HCT116 (cell line): Measurements from ENCODE around the gene USP46. TPM values are rescaled to one million over a fixed set of nuclear protein-coding genes. Genes with fewer than 3 reads are reported as not detected.

Source experiments
- ATAC-seq: fragments of 200-7000 bp; cut with Tn5 transposase; 2 replicates; pipeline ENCODE4 v1.9.1; 2020; ENCODE audit warnings: mild to moderate bottlenecking, moderate library complexity
- BruUV-seq: library from RNA; stranded (reverse); fragments of 400-500 nt; replicated peaks from 2 replicates; lab custom pipeline; 2021; lab: Mats Ljungman, UMichigan
- CTCF ChIA-PET: fragments of 300-600 bp; sonication (Branson Sonifier 250); formaldehyde crosslinking; loops from one replicate; lab custom pipeline; 2021; ENCODE audit warnings: antibody characterized with exemption; lab: Charles Lee
- POLR2A ChIA-PET: fragments of 300-600, 350-600 bp; sonication (Branson Sonifier 250); formaldehyde crosslinking; loops from one replicate; lab custom pipeline; 2021; ENCODE audit warnings: antibody characterized with exemption; lab: Charles Lee
- RAD21 ChIA-PET, 2 experiments: fragments of 300-600 bp; sonication (Branson Sonifier 250); formaldehyde crosslinking; loops; one replicate each; lab custom pipeline; 2023; ENCODE audit warnings: low total read pairs in 2 of 2; ENCODE audit not compliant: uncharacterized antibody in 2 of 2, unreplicated experiment in 2 of 2, low non-redundant PET in 1 of 2; lab: Charles Lee
- DNase-seq: peaks from one replicate; pipeline ENCODE4 v3.0.0-alpha.2; 2010; ENCODE audit warnings: low read depth, low spot score
- H2AFZ ChIP-seq: fragments of 200-600 bp; shearing (Covaris generic), sonication (generic); 2 replicates; pipeline ENCODE4 v1.6.1; 2017; ENCODE audit warnings: low read depth, mixed run types, mixed read lengths, antibody characterized with exemption, low read length; ENCODE audit not compliant: poor library complexity, severe bottlenecking
- H3K27ac ChIP-seq: 2 replicates; pipeline ENCODE4 v1.5.1; 2012; ENCODE audit warnings: low read depth, low read length
- H3K27me3 ChIP-seq: fragments of 200-600 bp; sonication (generic); 2 replicates; pipeline ENCODE4 v1.6.1; 2016; ENCODE audit warnings: mixed run types, low read length, mixed read lengths; ENCODE audit not compliant: insufficient read depth
- H3K36me3 ChIP-seq, 2 experiments: fragments of 200-500 bp in 1 of 2; fragments of 200-600 bp in 1 of 2; sonication (Bioruptor generic) in 1 of 2; sonication (generic) in 1 of 2; 2 replicates each; pipeline versions ENCODE4 v1.5.1 to v1.6.1; 2014 to 2016; ENCODE audit warnings: low read length in 2 of 2, inconsistent platforms in 1 of 2, mixed read lengths in 1 of 2, mixed run types in 1 of 2; ENCODE audit not compliant: insufficient read depth in 2 of 2, control insufficient read depth in 1 of 2
- H3K4me1 ChIP-seq, 2 experiments: fragments of 200-600 bp in 1 of 2; sonication (generic) in 1 of 2; 2 replicates each; pipeline versions ENCODE4 v1.5.1 to v1.6.1; 2012 to 2017; ENCODE audit warnings: low read length in 2 of 2, inconsistent platforms in 1 of 2, mild to moderate bottlenecking in 1 of 2, mixed read lengths in 1 of 2, mixed run types in 1 of 2, moderate library complexity in 1 of 2; ENCODE audit not compliant: insufficient read depth in 2 of 2, control insufficient read depth in 1 of 2
- H3K4me2 ChIP-seq: fragments of 200-600 bp; sonication (generic); 2 replicates; pipeline ENCODE4 v1.6.1; 2017; ENCODE audit warnings: mixed run types, low read length, mixed read lengths
- H3K4me3 ChIP-seq, 2 experiments: fragments of 200-600 bp in 1 of 2; sonication (generic) in 1 of 2; replicated peaks in 1 of 2; 2 replicates each; pipeline ENCODE4 v1.5.1; 2011 to 2016; ENCODE audit warnings: low read length in 2 of 2, control low read depth in 1 of 2, low read depth in 1 of 2, mild to moderate bottlenecking in 1 of 2, mixed read lengths in 1 of 2, mixed run types in 1 of 2
- H3K79me2 ChIP-seq: fragments of 200-600 bp; sonication (generic); 2 replicates; pipeline ENCODE4 v1.6.1; 2017; ENCODE audit warnings: mild to moderate bottlenecking, mixed run types, low read length, moderate library complexity, mixed read lengths; ENCODE audit not compliant: insufficient read depth
- H3K9ac ChIP-seq: fragments of 200-600 bp; sonication (generic); 2 replicates; pipeline ENCODE4 v1.6.1; 2016; ENCODE audit warnings: low read length, mixed read lengths
- H3K9me2 ChIP-seq: fragments of 200-600 bp; sonication (generic), shearing (Covaris generic); 2 replicates; pipeline ENCODE4 v1.6.1; 2017; ENCODE audit warnings: mixed run types, mild to moderate bottlenecking, moderate library complexity; ENCODE audit not compliant: insufficient read depth
- H3K9me3 ChIP-seq, 2 experiments: fragments of 200-500 bp in 1 of 2; fragments of 200-600 bp in 1 of 2; sonication (Bioruptor generic) in 1 of 2; sonication (generic) in 1 of 2; 2 replicates each; pipeline ENCODE4 v1.6.1; 2014 to 2017; ENCODE audit warnings: low read length in 2 of 2, mixed read lengths in 2 of 2, inconsistent platforms in 1 of 2, low read depth in 1 of 2, mild to moderate bottlenecking in 1 of 2, mixed run types in 1 of 2, moderate library complexity in 1 of 2; ENCODE audit not compliant: control insufficient read depth in 1 of 2, insufficient read depth in 1 of 2
- H4K20me1 ChIP-seq: fragments of 200-600 bp; sonication (generic), shearing (Covaris generic); 2 replicates; pipeline ENCODE4 v1.6.1; 2017; ENCODE audit warnings: mixed run types, mild to moderate bottlenecking, moderate library complexity; ENCODE audit not compliant: insufficient read depth
- CBX3 ChIP-seq: IDR thresholded peaks from 2 replicates; pipeline ENCODE4 v1.6.1; 2012; ENCODE audit warnings: low read depth
- CEBPB ChIP-seq: IDR thresholded peaks from 2 replicates; pipeline ENCODE4 v1.6.1; 2012; ENCODE audit warnings: low read depth
- CTCF ChIP-seq, 3 experiments: fragments of 200-600 bp in 1 of 3; sonication (generic) in 1 of 3; IDR thresholded peaks in 2 of 3; conservative IDR thresholded peaks in 1 of 3; 2 replicates each; pipeline ENCODE4 v1.5.1; 2012 to 2017; ENCODE audit warnings: low read depth in 2 of 3, low read length in 2 of 3, antibody characterized with exemption in 1 of 3, borderline replicate concordance in 1 of 3, control low read depth in 1 of 3, mild to moderate bottlenecking in 1 of 3, mixed read lengths in 1 of 3, mixed run types in 1 of 3, moderate library complexity in 1 of 3; ENCODE audit not compliant: insufficient read depth in 1 of 3
- EGR1 ChIP-seq: IDR thresholded peaks from 2 replicates; pipeline ENCODE4 v1.6.1; 2012; ENCODE audit warnings: low read depth
- EZH2 ChIP-seq: fragments of 200-600 bp; sonication (generic); IDR thresholded peaks from 2 replicates; pipeline ENCODE4 v1.6.1; 2017; ENCODE audit warnings: antibody characterized with exemption, mixed run types
- EZH2phosphoT487 ChIP-seq: fragments of 200-600 bp; IDR thresholded peaks from 2 replicates; pipeline ENCODE4 v1.6.1; 2018; ENCODE audit warnings: antibody characterized with exemption, borderline replicate concordance
- MAX ChIP-seq: IDR thresholded peaks from 2 replicates; pipeline ENCODE4 v1.6.1; 2012
- REST ChIP-seq: IDR thresholded peaks from 2 replicates; pipeline ENCODE4 v1.6.1; 2012; ENCODE audit warnings: low read depth
- SIN3A ChIP-seq: IDR thresholded peaks from 2 replicates; pipeline ENCODE4 v1.6.1; 2012; ENCODE audit warnings: low read depth
- SP1 ChIP-seq: IDR thresholded peaks from 2 replicates; pipeline ENCODE4 v1.6.1; 2012; ENCODE audit warnings: low read depth
- SRF ChIP-seq: IDR thresholded peaks from 2 replicates; pipeline ENCODE4 v1.6.1; 2012; ENCODE audit warnings: low read depth
- YY1 ChIP-seq: IDR thresholded peaks from 2 replicates; pipeline ENCODE4 v1.6.1; 2011; ENCODE audit warnings: low read length, low read depth, moderate library complexity, mild to moderate bottlenecking; ENCODE audit not compliant: insufficient replicate concordance; ENCODE audit errors: extremely low read depth
- ZBTB33 ChIP-seq: IDR thresholded peaks from 2 replicates; pipeline ENCODE4 v1.6.1; 2011; ENCODE audit warnings: mild to moderate bottlenecking, low read length, moderate library complexity; ENCODE audit not compliant: insufficient replicate concordance; ENCODE audit errors: extremely low read depth
- ZFX ChIP-seq: fragments of 450-650 bp; IDR thresholded peaks from 2 replicates; pipeline ENCODE4 v1.6.1; 2017
- intact Hi-C: fragments of 100-400 bp; cut with micrococcal nuclease; formaldehyde crosslinking; loops from 2 replicates; pipeline ENCODE4 v1.10.0; 2022
- total RNA-seq: library from RNA; stranded (reverse); gene quantifications from one replicate; pipeline ENCODE4 v1.2.1, GENCODE V29; 2021; ENCODE audit not compliant: unreplicated experiment

USP46 gene
- total RNA-seq, 1 experiment from 2014 or later: 36.6 TPM

- RAD21 ChIA-PET: no interaction called here
- H3K27ac ChIP-seq: no peak overlapping the region
- H4K20me1 ChIP-seq: no peaks in the 10 kb centered on the region
- H3K9me3 ChIP-seq: no peaks in the 10 kb centered on the region
- DNase-seq: no peak
- no peaks in the 10 kb centered on the region; a peak in 1 of 4 replicates for H3K4me1 ChIP-seq
- POLR2A ChIA-PET: no interaction called here
- ATAC-seq: no peak
- TF ChIP-seq CTCF (IDR thresholded peaks at IDR 0.05 in 2 of 3, conservative IDR thresholded peaks at IDR 0.05 in 1 of 3; ENCODE audit: borderline replicate concordance in 1 of 3, insufficient read depth in 1 of 3, low read depth in 2 of 3, low read length in 2 of 3) (no peak), CBX3 (no peak), EZH2 (no peak), EGR1 (no peak), EZH2phosphoT487 (no peak), YY1 (no peak), MAX (no peak), ZFX (no peak), ZBTB33 (no peak), CEBPB (no peak), REST (no peak), SIN3A (no peak), SRF (no peak), SP1 (no peak)
- TF ChIP-seq, all 23 proteins: peak for 0
- H3K9me2 ChIP-seq: no peaks in the 10 kb centered on the region
- no peaks in the 10 kb centered on the region for H3K36me3 ChIP-seq
- CTCF ChIA-PET: no interaction called here
- H2AFZ ChIP-seq: no peak overlapping the region
- no TSS peak for BruUV-seq
- H3K27me3 ChIP-seq: no peaks in the 10 kb centered on the region
- H3K9ac ChIP-seq: no peak overlapping the region
- no peak overlapping the region for H3K4me3 ChIP-seq
- H3K4me2 ChIP-seq: no peak overlapping the region
- no peaks in the 10 kb centered on the region for H3K79me2 ChIP-seq
- intact Hi-C loops: no loop called here
Measured at GRCh38 chr4:52680381-52680780, 21.3 kb upstream of the USP46 start.
